T-cell (primary cell): ENCODE results near the gene PMF1. TPM values are rescaled to one million over a fixed set of nuclear protein-coding genes. Genes with fewer than 3 reads are reported as not detected.

Experiments
- ATAC-seq, 4 experiments: fragments of 200-7000 bp in 3 of 4; fragments of 150-1000 bp in 1 of 4; cut with Tn5 transposase; replicated peaks in 1 of 4; 1 replicate in 3 of 4; 2 replicates in 1 of 4; pipeline ENCODE4 v1.10.0; 2021; ENCODE audit warnings: moderate library complexity in 3 of 4, mild to moderate bottlenecking in 2 of 4, moderate number of reproducible peaks in 1 of 4
- CTCF ChIA-PET, 2 donors: fragments of 300-600 bp; sonication (Branson Sonifier 250); formaldehyde crosslinking; loops; one replicate each; lab custom pipeline; 2022; ENCODE audit warnings: antibody characterized with exemption in 2 of 2; lab: Charles Lee
- POLR2A ChIA-PET, 2 donors: fragments of 300-600 bp; sonication (Branson Sonifier 250); formaldehyde crosslinking; loops; one replicate each; lab custom pipeline; 2022; ENCODE audit warnings: antibody characterized with exemption in 2 of 2; lab: Charles Lee
- DNase-seq, 35 experiments: peaks; one replicate each; pipeline versions ENCODE4 v3.0.0 to v3.0.0-alpha.2; 2013 to 2023
- H3K27ac ChIP-seq: one replicate; pipeline ENCODE4 v1.5.1; 2013; ENCODE audit warnings: low read length
- H3K27me3 ChIP-seq, 2 experiments: replicated peaks in 1 of 2; 1 replicate in 1 of 2; 2 replicates in 1 of 2; pipeline versions ENCODE4 v1.6.1 to v1.7.0; 2013; ENCODE audit warnings: low read length in 1 of 2, mixed read lengths in 1 of 2; ENCODE audit not compliant: control insufficient read depth in 2 of 2, insufficient read depth in 2 of 2; ENCODE audit errors: extremely low read depth in 1 of 2
- H3K36me3 ChIP-seq, 2 donors: 1 replicate in 1 of 2; 2 replicates in 1 of 2; pipeline versions ENCODE4 v1.6.1 to v1.7.0; 2013; ENCODE audit warnings: low read length in 1 of 2; ENCODE audit not compliant: control insufficient read depth in 2 of 2, insufficient read depth in 1 of 2; ENCODE audit errors: extremely low read depth in 1 of 2
- H3K4me1 ChIP-seq, 2 experiments: 1 replicate in 1 of 2; 2 replicates in 1 of 2; pipeline versions ENCODE4 v1.6.1 to v1.7.0; 2013; ENCODE audit warnings: low read length in 2 of 2, mixed read lengths in 1 of 2; ENCODE audit not compliant: insufficient read depth in 2 of 2, control insufficient read depth in 1 of 2; ENCODE audit errors: extremely low read depth in 1 of 2
- H3K4me3 ChIP-seq, 2 donors: 1 replicate in 1 of 2; 2 replicates in 1 of 2; pipeline versions ENCODE4 v1.5.1 to v1.7.0; 2013; ENCODE audit warnings: mild to moderate bottlenecking in 2 of 2, low read length in 1 of 2, moderate library complexity in 1 of 2; ENCODE audit not compliant: control insufficient read depth in 1 of 2; ENCODE audit errors: extremely low read depth in 1 of 2
- H3K9me3 ChIP-seq: 2 replicates; pipeline ENCODE4 v1.7.0; 2013
- H3K27ac Mint-ChIP-seq, 2 donors: one replicate each; pipeline ENCODE4 v1.8.0; 2020 to 2021; ENCODE audit warnings: mild to moderate bottlenecking in 2 of 2, mixed read lengths in 2 of 2
- H3K27me3 Mint-ChIP-seq, 2 donors: one replicate each; pipeline ENCODE4 v1.8.0; 2021 to 2022; ENCODE audit warnings: mixed read lengths in 2 of 2
- H3K36me3 Mint-ChIP-seq: one replicate; pipeline ENCODE4 v1.8.0; 2021; ENCODE audit warnings: mixed read lengths
- H3K4me1 Mint-ChIP-seq, 3 donors: one replicate each; pipeline ENCODE4 v1.8.0; 2020 to 2022; ENCODE audit warnings: mixed read lengths in 3 of 3, mild to moderate bottlenecking in 1 of 3
- H3K4me3 Mint-ChIP-seq, 3 donors: one replicate each; pipeline ENCODE4 v1.8.0; 2020 to 2022; ENCODE audit warnings: mild to moderate bottlenecking in 3 of 3, mixed read lengths in 3 of 3, moderate library complexity in 3 of 3
- H3K9me3 Mint-ChIP-seq, 3 donors: one replicate each; pipeline ENCODE4 v1.8.0; 2020 to 2022; ENCODE audit warnings: mixed read lengths in 3 of 3
- WGBS: methylation state at CpG from one replicate; pipeline ENCODE4 v1.1.5; 2013; ENCODE audit warnings: missing lambda C conversion rate; ENCODE audit not compliant: insufficient coverage; 5-methylcytosine and 5-hydroxymethylcytosine counted together
- total RNA-seq, 35 experiments: library from RNA in 6 of 35; stranded (reverse) in 6 of 35; fragments of 120-200 nt in 1 of 35; gene quantifications; one replicate each; pipeline versions ENCODE4 v1.2.1 to v1.2.4 and lab custom pipeline; 2013 to 2026

PMF1 gene
- total RNA-seq, 5 donors from 2014 or later (not counting 1 experiment from before 2014, with no cell fraction given) = 54.7 to 58.7 (median 57.6) TPM

DNA sequence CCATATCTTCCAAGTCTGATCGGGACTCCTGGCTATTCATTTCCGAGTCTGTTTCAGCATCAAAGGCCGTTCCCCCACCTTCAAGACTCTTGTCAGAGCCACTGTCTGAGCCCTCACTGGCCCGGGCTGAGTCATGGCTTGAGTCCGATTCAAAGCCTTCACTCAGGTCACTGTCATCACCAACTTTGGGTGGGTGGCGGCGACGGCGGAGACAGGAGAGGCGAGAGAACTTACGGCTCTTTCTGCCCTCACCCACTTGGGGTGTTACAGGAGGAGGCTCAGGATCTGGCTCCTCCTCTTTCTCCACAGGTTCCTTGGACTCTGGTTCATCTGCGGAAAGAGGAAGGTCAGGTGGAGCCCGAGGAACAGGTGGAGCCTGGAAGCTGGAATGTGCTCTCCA, 53.2 kb downstream of the PMF1 start:
- Histone ChIP-seq H3K4me1 (no peaks in the 10 kb centered on the region), H3K27ac (no peak overlapping the region), H3K9me3 (no peaks in the 10 kb centered on the region), H3K27me3 (no peaks in the 10 kb centered on the region), H3K36me3 (peaks cover 21 to 81% of the 10 kb centered on the region in 2 donors), H3K4me3 (no peak overlapping the region)
- peaks cover 65% of the 10 kb centered on the region for H3K36me3 Mint-ChIP-seq
- H3K4me1 Mint-ChIP-seq = peaks cover 0 to 3% (median 0%) of the 10 kb centered on the region in 3 donors
- no peaks in the 10 kb centered on the region for H3K27me3 Mint-ChIP-seq
- no peak for DNase-seq
- H3K27ac Mint-ChIP-seq = no peak overlapping the region
- CTCF ChIA-PET = no interaction called here
- ATAC-seq = no peak
- no peak overlapping the region for H3K4me3 Mint-ChIP-seq
- POLR2A ChIA-PET = no interaction called here
- WGBS = 88% methylated on average over 5 of the region's 13 CpGs
- no peaks in the 10 kb centered on the region for H3K9me3 Mint-ChIP-seq

GRCh38 chr1:156268336-156268735, 55.5 kb downstream of the PMF1 start:
- H3K27ac ChIP-seq = no peak overlapping the region
- Mint-ChIP-seq H3K9me3 (no peaks in the 10 kb centered on the region), H3K4me1 (peaks cover 0 to 3% (median 0%) of the 10 kb centered on the region in 3 donors), H3K27ac (no peak overlapping the region), H3K27me3 (no peaks in the 10 kb centered on the region), H3K36me3 (peaks cover 66% of the 10 kb centered on the region), H3K4me3 (no peak overlapping the region)
- H3K27me3 ChIP-seq = no peaks in the 10 kb centered on the region
- DNase-seq = no peak
- ATAC-seq = no peak
- POLR2A ChIA-PET = no interaction called here
- CTCF ChIA-PET = no interaction called here
- no peak overlapping the region for H3K4me3 ChIP-seq
- WGBS = 100% methylated on average over 1 of the region's 4 CpGs
- H3K9me3 ChIP-seq = no peaks in the 10 kb centered on the region
- H3K4me1 ChIP-seq = no peaks in the 10 kb centered on the region
- H3K36me3 ChIP-seq = peaks cover 21 to 83% of the 10 kb centered on the region in 2 donors

- 100% methylated on average over 1 of the region's 3 CpGs for WGBS
- Mint-ChIP-seq H3K27ac (no peak overlapping the region), H3K27me3 (no peaks in the 10 kb centered on the region), H3K9me3 (no peaks in the 10 kb centered on the region), H3K4me3 (no peak overlapping the region), H3K4me1 (no peaks in the 10 kb centered on the region), H3K36me3 (peaks cover 69% of the 10 kb centered on the region)
- no peaks in the 10 kb centered on the region for H3K9me3 ChIP-seq
- peaks cover 25 to 87% of the 10 kb centered on the region in 2 donors for H3K36me3 ChIP-seq
- no peak overlapping the region for H3K27ac ChIP-seq
- ChIA-PET POLR2A (no interaction called here), CTCF (no interaction called here)
- no peak for DNase-seq
- no peak overlapping the region for H3K4me3 ChIP-seq
- no peak for ATAC-seq
- no peaks in the 10 kb centered on the region for H3K27me3 ChIP-seq
- H3K4me1 ChIP-seq = no peaks in the 10 kb centered on the region
Observed at GRCh38 chr1:156270314-156270713, 57.5 kb downstream of the PMF1 start.

DNA sequence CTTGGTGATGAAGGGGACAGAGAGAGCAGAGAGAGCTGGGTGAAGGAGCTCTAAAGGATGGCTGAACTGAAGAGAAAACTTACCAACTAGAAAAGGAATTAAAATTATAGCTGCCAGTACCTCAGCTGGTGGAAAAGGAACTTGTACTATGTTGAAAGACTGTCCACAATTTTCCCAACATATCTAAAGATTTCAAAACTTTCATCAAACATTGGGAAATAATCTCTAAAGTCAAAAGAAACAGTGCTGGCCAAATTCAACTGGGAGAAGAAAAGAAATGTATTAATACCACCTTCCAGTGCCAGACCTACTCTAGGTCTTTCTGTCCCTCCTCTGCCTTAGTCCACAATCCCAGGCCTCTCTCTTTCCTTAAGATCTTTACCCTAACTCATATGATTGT, 63.7 kb downstream of the PMF1 start:
- Mint-ChIP-seq H3K27ac (no peak overlapping the region), H3K36me3 (peaks cover 54% of the 10 kb centered on the region), H3K4me3 (no peak overlapping the region), H3K9me3 (no peaks in the 10 kb centered on the region), H3K4me1 (peaks cover 16 to 17% (median 16%) of the 10 kb centered on the region in 3 donors), H3K27me3 (no peaks in the 10 kb centered on the region)
- H3K27me3 ChIP-seq = no peaks in the 10 kb centered on the region
- H3K36me3 ChIP-seq = peaks cover 4 to 73% of the 10 kb centered on the region in 2 donors
- H3K4me3 ChIP-seq = no peak overlapping the region
- DNase-seq (no peak), ATAC-seq (no peak)
- H3K27ac ChIP-seq = no peak overlapping the region
- ChIA-PET CTCF (no interaction called here), POLR2A (no interaction called here)
- H3K4me1 ChIP-seq = peaks cover 2 to 6% of the 10 kb centered on the region in 2 experiments
- H3K9me3 ChIP-seq = no peaks in the 10 kb centered on the region

DNA sequence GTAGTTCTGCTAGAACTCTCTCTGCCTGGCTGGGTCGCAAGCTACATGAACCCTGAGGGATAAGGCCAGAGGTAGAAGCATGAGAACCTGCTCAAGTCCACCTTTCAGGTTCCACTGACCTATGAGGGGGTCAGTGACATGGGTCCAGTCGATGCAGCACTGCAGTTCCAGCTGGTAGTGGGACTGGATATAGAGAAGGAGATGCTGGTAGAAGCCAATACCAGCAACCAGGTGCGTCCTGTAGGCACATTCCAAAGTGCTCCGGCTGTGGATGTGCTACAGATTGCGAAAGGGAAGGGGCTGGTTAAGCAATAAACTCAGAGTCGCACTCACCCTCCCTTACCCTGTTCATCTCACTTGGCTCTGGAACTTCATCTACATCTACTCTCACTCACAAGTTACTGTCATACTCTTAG, 64.2 kb downstream of the PMF1 start:
- ChIA-PET CTCF (no interaction called here), POLR2A (no interaction called here)
- ATAC-seq (no peak), DNase-seq (no peak)
- Histone ChIP-seq H3K36me3 (peaks cover 4 to 68% of the 10 kb centered on the region in 2 donors), H3K27me3 (no peaks in the 10 kb centered on the region), H3K4me3 (no peak overlapping the region), H3K4me1 (peaks cover 5 to 11% of the 10 kb centered on the region in 2 experiments), H3K27ac (no peak overlapping the region), H3K9me3 (no peaks in the 10 kb centered on the region)
- H3K27ac Mint-ChIP-seq = no peak overlapping the region
- H3K4me3 Mint-ChIP-seq = no peak overlapping the region
- 100% methylated on average over 3 of the region's 6 CpGs for WGBS
- H3K4me1 Mint-ChIP-seq = peaks cover 18 to 21% (median 19%) of the 10 kb centered on the region in 3 donors
- peaks cover 51% of the 10 kb centered on the region for H3K36me3 Mint-ChIP-seq
- no peaks in the 10 kb centered on the region for H3K27me3 Mint-ChIP-seq
- H3K9me3 Mint-ChIP-seq = no peaks in the 10 kb centered on the region

DNA sequence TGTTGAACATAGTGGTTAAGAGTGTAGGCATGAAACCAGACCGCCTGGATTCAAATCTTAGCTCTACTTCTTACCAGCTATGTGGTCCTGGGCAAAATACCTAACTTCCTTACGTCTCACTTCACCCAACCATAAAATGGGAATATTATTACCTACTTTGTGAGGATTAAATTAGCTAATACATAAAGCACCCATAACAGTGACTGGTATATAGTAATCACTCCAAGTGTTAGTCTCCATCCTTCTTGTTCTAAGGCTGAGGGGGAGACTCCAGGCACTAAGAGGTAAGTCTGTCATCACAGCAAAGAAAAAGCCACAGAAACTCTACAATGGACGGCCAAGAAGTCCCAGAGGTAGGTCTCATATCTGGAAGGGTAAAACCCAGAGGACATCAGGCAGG, 67.0 kb downstream of the PMF1 start:
- Histone ChIP-seq H3K9me3 (no peaks in the 10 kb centered on the region), H3K4me1 (peaks cover 12 to 27% of the 10 kb centered on the region in 2 experiments), H3K36me3 (peaks cover 2 to 41% of the 10 kb centered on the region in 2 donors), H3K27me3 (no peaks in the 10 kb centered on the region), H3K4me3 (no peak overlapping the region), H3K27ac (no peak overlapping the region)
- CTCF ChIA-PET = no interaction called here
- no CpG with 5 or more reads among the region's 3 CpGs for WGBS
- POLR2A ChIA-PET = interaction anchor here (0.6 kb wide), 3 partner anchors 40 to 461 kb away, joined by 3 read pairs; partner anchors contain the start of gene MRPL24 (in 1 of the 2)
- Mint-ChIP-seq H3K4me1 (peaks cover 39 to 44% (median 41%) of the 10 kb centered on the region in 3 donors), H3K27me3 (no peaks in the 10 kb centered on the region), H3K9me3 (no peaks in the 10 kb centered on the region), H3K36me3 (peaks cover 29% of the 10 kb centered on the region), H3K27ac (no peak overlapping the region), H3K4me3 (peak overlapping the region in 1 of 3 donors; percentile 4)
- ATAC-seq (no peak), DNase-seq (no peak)
